ENCODE data around the gene PTGES2.
"Not testable (repeated sequence)": the region's sequence is repeated elsewhere in the genome, so short reads cannot be mapped to it uniquely, and the experiment has no call there.

DNA sequence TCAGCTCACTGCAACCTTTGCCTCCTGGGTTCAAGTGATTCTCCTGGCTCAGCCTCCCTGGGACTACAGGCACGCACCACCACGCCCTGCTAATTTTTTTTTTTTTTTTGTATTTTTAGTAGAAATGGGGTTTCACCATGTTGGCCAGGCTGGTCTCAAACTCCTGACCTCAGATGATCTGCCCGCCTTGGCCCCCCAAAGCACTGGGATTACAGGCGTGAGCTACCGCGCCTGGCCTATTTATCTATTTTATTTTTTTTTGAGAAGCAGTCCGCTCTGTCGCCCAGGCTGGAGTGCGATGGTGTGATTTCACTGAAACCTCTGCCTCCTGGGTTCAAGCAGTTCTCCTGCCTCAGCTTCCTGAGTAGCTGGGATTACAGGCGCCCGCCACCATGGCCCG is 56.1 kb downstream of the PTGES2 start:
- TF ChIP-seq, protein P1, sequence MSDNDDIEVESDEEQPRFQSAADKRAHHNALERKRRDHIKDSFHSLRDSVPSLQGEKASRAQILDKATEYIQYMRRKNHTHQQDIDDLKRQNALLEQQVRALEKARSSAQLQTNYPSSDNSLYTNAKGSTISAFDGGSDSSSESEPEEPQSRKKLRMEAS (IDR thresholded peaks at IDR 0.05) = not testable (repeated sequence)
- not testable (repeated sequence) for TF ChIP-seq ZMYM2 (CRISPR knock-in tag; IDR thresholded peaks at IDR 0.05); ZKSCAN1 (IDR thresholded peaks at IDR 0.05; ENCODE audit: low read length); RXRA (CRISPR knock-in tag; IDR thresholded peaks at IDR 0.05); RAD21 (CRISPR knock-in tag; IDR thresholded peaks at IDR 0.05); ZNF572 (CRISPR knock-in tag; IDR thresholded peaks at IDR 0.05)
- TF ChIP-seq, protein P2, sequence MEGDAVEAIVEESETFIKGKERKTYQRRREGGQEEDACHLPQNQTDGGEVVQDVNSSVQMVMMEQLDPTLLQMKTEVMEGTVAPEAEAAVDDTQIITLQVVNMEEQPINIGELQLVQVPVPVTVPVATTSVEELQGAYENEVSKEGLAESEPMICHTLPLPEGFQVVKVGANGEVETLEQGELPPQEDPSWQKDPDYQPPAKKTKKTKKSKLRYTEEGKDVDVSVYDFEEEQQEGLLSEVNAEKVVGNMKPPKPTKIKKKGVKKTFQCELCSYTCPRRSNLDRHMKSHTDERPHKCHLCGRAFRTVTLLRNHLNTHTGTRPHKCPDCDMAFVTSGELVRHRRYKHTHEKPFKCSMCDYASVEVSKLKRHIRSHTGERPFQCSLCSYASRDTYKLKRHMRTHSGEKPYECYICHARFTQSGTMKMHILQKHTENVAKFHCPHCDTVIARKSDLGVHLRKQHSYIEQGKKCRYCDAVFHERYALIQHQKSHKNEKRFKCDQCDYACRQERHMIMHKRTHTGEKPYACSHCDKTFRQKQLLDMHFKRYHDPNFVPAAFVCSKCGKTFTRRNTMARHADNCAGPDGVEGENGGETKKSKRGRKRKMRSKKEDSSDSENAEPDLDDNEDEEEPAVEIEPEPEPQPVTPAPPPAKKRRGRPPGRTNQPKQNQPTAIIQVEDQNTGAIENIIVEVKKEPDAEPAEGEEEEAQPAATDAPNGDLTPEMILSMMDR (CRISPR knock-in tag; IDR thresholded peaks at IDR 0.05) = not testable (repeated sequence)
- TF ChIP-seq, protein P3, sequence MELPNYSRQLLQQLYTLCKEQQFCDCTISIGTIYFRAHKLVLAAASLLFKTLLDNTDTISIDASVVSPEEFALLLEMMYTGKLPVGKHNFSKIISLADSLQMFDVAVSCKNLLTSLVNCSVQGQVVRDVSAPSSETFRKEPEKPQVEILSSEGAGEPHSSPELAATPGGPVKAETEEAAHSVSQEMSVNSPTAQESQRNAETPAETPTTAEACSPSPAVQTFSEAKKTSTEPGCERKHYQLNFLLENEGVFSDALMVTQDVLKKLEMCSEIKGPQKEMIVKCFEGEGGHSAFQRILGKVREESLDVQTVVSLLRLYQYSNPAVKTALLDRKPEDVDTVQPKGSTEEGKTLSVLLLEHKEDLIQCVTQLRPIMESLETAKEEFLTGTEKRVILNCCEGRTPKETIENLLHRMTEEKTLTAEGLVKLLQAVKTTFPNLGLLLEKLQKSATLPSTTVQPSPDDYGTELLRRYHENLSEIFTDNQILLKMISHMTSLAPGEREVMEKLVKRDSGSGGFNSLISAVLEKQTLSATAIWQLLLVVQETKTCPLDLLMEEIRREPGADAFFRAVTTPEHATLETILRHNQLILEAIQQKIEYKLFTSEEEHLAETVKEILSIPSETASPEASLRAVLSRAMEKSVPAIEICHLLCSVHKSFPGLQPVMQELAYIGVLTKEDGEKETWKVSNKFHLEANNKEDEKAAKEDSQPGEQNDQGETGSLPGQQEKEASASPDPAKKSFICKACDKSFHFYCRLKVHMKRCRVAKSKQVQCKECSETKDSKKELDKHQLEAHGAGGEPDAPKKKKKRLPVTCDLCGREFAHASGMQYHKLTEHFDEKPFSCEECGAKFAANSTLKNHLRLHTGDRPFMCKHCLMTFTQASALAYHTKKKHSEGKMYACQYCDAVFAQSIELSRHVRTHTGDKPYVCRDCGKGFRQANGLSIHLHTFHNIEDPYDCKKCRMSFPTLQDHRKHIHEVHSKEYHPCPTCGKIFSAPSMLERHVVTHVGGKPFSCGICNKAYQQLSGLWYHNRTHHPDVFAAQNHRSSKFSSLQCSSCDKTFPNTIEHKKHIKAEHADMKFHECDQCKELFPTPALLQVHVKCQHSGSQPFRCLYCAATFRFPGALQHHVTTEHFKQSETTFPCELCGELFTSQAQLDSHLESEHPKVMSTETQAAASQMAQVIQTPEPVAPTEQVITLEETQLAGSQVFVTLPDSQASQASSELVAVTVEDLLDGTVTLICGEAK (IDR thresholded peaks at IDR 0.05) = not testable (repeated sequence)
- TF ChIP-seq, protein P3 (CRISPR knock-in tag; IDR thresholded peaks at IDR 0.05) = not testable (repeated sequence)
